Smooth muscle cell (in vitro differentiated cells): Measurements from ENCODE around the gene NXPH2. TPM values are rescaled to one million over a fixed set of nuclear protein-coding genes. Genes with fewer than 3 reads are reported as not detected.

ENCODE experiments used
- DNase-seq: peaks from one replicate; lab custom pipeline; 2025; ENCODE audit not compliant: unreplicated experiment; lab: John Stamatoyannopoulos, UW
- H2AFZ ChIP-seq: fragments of 200-600 bp; sonication (generic); 2 replicates; pipeline ENCODE4 v1.6.0; 2016; ENCODE audit warnings: antibody characterized with exemption, low read depth, mild to moderate bottlenecking
- H3F3A ChIP-seq: fragments of 200-600 bp; sonication (generic); 2 replicates; pipeline ENCODE4 v1.6.0; 2017; ENCODE audit warnings: antibody characterized with exemption, low read depth
- H3K27ac ChIP-seq: fragments of 200-600 bp; sonication (generic); 2 replicates; pipeline ENCODE4 v1.5.1; 2016; ENCODE audit warnings: low read depth, mild to moderate bottlenecking
- H3K27me3 ChIP-seq: fragments of 200-600 bp; sonication (generic); 2 replicates; pipeline ENCODE4 v1.6.1; 2016; ENCODE audit warnings: low read depth, mild to moderate bottlenecking
- H3K36me3 ChIP-seq: fragments of 200-600 bp; sonication (generic); 2 replicates; pipeline ENCODE4 v1.5.1; 2016; ENCODE audit warnings: low read depth
- H3K4me1 ChIP-seq: fragments of 200-600 bp; sonication (generic); 2 replicates; pipeline ENCODE4 v1.5.1; 2016; ENCODE audit warnings: low read depth
- H3K4me2 ChIP-seq: fragments of 200-600 bp; sonication (generic); 2 replicates; pipeline ENCODE4 v1.6.0; 2016; ENCODE audit warnings: mild to moderate bottlenecking
- H3K4me3 ChIP-seq: fragments of 200-600 bp; sonication (generic); 2 replicates; pipeline ENCODE4 v1.5.1; 2016; ENCODE audit warnings: mild to moderate bottlenecking
- H3K79me2 ChIP-seq: fragments of 200-600 bp; sonication (generic); 2 replicates; pipeline ENCODE4 v1.6.0; 2016; ENCODE audit warnings: low read depth, mild to moderate bottlenecking
- H3K9ac ChIP-seq: fragments of 200-600 bp; sonication (generic); 2 replicates; pipeline ENCODE4 v1.6.0; 2016; ENCODE audit warnings: low read depth
- H3K9me3 ChIP-seq: fragments of 200-600 bp; sonication (generic); replicated peaks from 2 replicates; pipeline ENCODE4 v1.5.1; 2016; ENCODE audit warnings: low read depth
- H4K20me1 ChIP-seq: fragments of 200-600 bp; sonication (generic); 2 replicates; pipeline ENCODE4 v1.6.0; 2016; ENCODE audit warnings: low read depth
- WGBS: methylation state at CpG from one replicate; pipeline ENCODE4 v1.1.7; 2016; ENCODE audit warnings: low lambda C conversion rate; 5-methylcytosine and 5-hydroxymethylcytosine counted together
- polyA plus RNA-seq: library from polyadenylated mRNA; unstranded; fragments of >200 nt; fragmentation: Nextera tagmentation; extraction: Ambion mirVana; gene quantifications from 2 replicates; pipeline ENCODE4 v1.2.1, GENCODE V29; 2016
- total RNA-seq: library from RNA; depleted of rRNA; stranded (reverse); fragments of >200 nt; gene quantifications from 2 replicates; pipeline ENCODE4 v1.2.3, GENCODE V29; 2014
- TF ChIP-seq, protein P1 (sequence below): fragments of 200-600 bp; sonication (generic); IDR thresholded peaks from 2 replicates; pipeline ENCODE4 v1.5.1; 2017; ENCODE audit warnings: borderline replicate concordance, mild to moderate bottlenecking, antibody characterized with exemption; ENCODE audit not compliant: insufficient read depth, poor library complexity, severe bottlenecking

NXPH2 gene
- total and polyA plus RNA-seq, 2 experiments from 2014 or later, result not detected

DNA sequence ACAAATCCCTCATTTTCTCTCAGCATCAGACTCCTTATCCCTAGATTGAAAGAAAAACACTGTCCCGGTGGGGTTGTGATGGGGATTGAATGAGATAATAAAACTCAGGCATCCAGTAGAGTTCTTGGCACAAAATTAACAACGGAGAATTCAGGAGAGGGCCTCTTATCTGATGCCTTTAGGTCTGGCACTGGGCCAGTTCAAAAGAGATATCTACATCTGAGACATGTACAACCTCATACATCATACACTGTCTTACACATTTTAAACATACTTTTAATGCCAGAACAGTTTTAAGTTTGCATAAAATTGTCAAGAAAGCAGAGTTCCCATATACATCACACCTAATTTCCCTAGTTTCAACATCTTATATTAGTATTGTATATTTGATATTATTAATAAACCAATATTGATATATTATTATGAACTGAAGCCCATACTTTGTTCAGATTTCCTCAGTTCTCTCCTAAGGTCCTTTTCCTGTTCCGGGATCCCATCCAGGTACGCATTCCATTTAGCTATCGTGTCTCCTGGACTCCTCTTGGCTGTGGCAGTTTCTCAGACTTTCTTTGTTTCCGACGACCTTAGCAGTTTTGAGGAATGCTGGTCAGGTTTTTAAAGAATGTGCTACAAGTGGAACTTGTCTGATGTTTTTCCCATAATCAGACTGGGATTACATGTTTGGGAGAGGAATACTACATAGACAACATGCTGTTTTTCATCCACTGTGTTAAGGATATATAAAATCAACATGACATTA lies 27.8 kb downstream of the NXPH2 start:
- H3K9ac ChIP-seq, result no peak overlapping the region
- TF ChIP-seq, protein P1, sequence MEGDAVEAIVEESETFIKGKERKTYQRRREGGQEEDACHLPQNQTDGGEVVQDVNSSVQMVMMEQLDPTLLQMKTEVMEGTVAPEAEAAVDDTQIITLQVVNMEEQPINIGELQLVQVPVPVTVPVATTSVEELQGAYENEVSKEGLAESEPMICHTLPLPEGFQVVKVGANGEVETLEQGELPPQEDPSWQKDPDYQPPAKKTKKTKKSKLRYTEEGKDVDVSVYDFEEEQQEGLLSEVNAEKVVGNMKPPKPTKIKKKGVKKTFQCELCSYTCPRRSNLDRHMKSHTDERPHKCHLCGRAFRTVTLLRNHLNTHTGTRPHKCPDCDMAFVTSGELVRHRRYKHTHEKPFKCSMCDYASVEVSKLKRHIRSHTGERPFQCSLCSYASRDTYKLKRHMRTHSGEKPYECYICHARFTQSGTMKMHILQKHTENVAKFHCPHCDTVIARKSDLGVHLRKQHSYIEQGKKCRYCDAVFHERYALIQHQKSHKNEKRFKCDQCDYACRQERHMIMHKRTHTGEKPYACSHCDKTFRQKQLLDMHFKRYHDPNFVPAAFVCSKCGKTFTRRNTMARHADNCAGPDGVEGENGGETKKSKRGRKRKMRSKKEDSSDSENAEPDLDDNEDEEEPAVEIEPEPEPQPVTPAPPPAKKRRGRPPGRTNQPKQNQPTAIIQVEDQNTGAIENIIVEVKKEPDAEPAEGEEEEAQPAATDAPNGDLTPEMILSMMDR, result no peak
- DNase-seq, result no peak
- 75% methylated on average over 7 of the region's 7 CpGs for WGBS
- H2AFZ ChIP-seq, result no peak overlapping the region
- H3K79me2 ChIP-seq, result no peaks in the 10 kb centered on the region
- H3K4me2 ChIP-seq, result no peak overlapping the region
- H3K9me3 ChIP-seq, result no peaks in the 10 kb centered on the region
- no peaks in the 10 kb centered on the region for H3F3A ChIP-seq
- no peaks in the 10 kb centered on the region for H3K4me1 ChIP-seq
- no peaks in the 10 kb centered on the region for H3K36me3 ChIP-seq
- H3K27ac ChIP-seq, result peak overlapping the region; percentile 28
- H4K20me1 ChIP-seq, result no peaks in the 10 kb centered on the region
- no peak overlapping the region for H3K4me3 ChIP-seq
- H3K27me3 ChIP-seq, result no peaks in the 10 kb centered on the region

DNA sequence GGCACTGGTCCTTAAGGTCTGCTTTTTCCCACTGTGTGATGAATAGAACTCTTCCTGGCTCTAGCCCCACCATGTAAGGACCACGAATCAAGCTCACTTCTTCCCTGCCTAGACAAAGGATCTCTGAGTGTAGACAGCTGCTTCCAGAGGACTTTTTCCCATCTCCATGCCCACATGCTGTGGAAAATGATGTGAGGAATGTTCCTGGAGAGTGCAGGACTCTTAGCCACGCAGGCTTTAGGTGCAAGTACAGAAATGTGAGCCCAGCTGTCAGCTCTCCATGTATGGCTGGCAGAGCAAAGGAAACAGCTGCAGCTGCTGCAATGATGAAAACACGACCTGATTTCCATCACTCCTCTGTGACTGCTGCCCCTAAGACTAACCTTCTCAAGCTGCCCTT lies 35.5 kb downstream of the NXPH2 start:
- Histone ChIP-seq H3K27ac (no peak overlapping the region), H3K9me3 (no peaks in the 10 kb centered on the region), H3K9ac (no peak overlapping the region), H3K79me2 (no peaks in the 10 kb centered on the region), H3K36me3 (no peaks in the 10 kb centered on the region), H3F3A (no peaks in the 10 kb centered on the region), H3K4me3 (no peak overlapping the region), H2AFZ (no peak overlapping the region), H3K4me2 (no peak overlapping the region), H3K27me3 (no peaks in the 10 kb centered on the region), H4K20me1 (no peaks in the 10 kb centered on the region), H3K4me1 (no peaks in the 10 kb centered on the region)
- DNase-seq, result no peak
- TF ChIP-seq, protein P1, result no peak
- 56% methylated on average over 3 of the region's 3 CpGs for WGBS

DNA sequence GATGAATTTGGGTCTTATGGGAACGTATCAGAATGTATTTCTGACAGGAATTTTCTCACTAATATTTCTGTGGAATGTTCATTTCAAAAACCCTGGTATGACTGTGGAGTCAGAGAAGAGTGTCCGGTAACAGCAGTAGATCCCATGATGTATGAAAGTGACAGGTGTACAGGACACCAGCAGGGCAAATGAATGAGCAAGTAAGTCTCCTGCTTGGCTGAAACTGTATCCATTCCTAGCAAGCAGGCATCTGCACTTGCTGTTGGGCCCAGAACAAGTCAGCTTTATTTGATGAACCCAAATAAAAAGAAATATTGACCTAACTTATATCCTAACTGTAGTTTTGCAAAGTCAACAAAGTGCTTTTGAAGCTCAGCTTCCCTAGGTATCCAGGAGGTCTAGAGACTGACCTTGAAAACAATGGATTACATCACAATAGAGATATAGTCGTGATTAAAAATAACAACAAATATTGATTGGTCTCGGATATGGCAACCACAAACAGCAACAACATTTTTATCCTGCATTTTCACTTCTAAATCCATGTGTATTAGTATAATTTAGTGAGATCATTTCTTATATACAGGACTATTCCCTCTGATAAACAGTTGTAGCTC lies 37.6 kb downstream of the NXPH2 start:
- no peak overlapping the region for H2AFZ ChIP-seq
- H3K36me3 ChIP-seq, result no peaks in the 10 kb centered on the region
- no peaks in the 10 kb centered on the region for H3F3A ChIP-seq
- H3K27me3 ChIP-seq, result no peaks in the 10 kb centered on the region
- TF ChIP-seq, protein P1, result no peak
- no peaks in the 10 kb centered on the region for H3K9me3 ChIP-seq
- H3K27ac ChIP-seq, result no peak overlapping the region
- no peaks in the 10 kb centered on the region for H3K79me2 ChIP-seq
- H3K4me1 ChIP-seq, result no peaks in the 10 kb centered on the region
- WGBS, result 96% methylated on average over 4 of the region's 4 CpGs
- H3K9ac ChIP-seq, result no peak overlapping the region
- DNase-seq, result no peak
- H3K4me2 ChIP-seq, result no peak overlapping the region
- H3K4me3 ChIP-seq, result no peak overlapping the region
- H4K20me1 ChIP-seq, result no peaks in the 10 kb centered on the region
